ENCODE measurements around the gene GALNT17.

GALNT17 gene

GRCh38 chr7:71470830-71471229 is 338.9 kb downstream of the GALNT17 start:
- Histone ChIP-seq H3K27me3 (ENCODE audit: insufficient read depth, low read length, poor library complexity) (peaks cover 3% of the 10 kb centered on the region), H4K20me1 (ENCODE audit: insufficient read depth, low read length) (no peaks in the 10 kb centered on the region), H2AFZ (ENCODE audit: low read depth, low read length) (no peak overlapping the region), H3K36me3 (ENCODE audit: insufficient read depth, low read length) (no peaks in the 10 kb centered on the region), H3K79me2 (ENCODE audit: insufficient read depth, low read length) (no peaks in the 10 kb centered on the region), H3K9ac (ENCODE audit: low read depth, low read length) (no peak overlapping the region), H3K9me3 (ENCODE audit: insufficient read depth, low read length, severe bottlenecking) (peaks cover 6% of the 10 kb centered on the region), H3K4me3 (ENCODE audit: low read depth in 1 of 2, low read length in 2 of 2) (no peak overlapping the region), H3K4me2 (ENCODE audit: insufficient read depth, low read length) (no peak overlapping the region), H3K4me1 (ENCODE audit: insufficient read depth, low read length) (no peaks in the 10 kb centered on the region), H3K27ac (ENCODE audit: low read length) (no peak overlapping the region)
- ATAC-seq (ENCODE audit: insufficient read depth, low read depth) (no peak), DNase-seq (no peak)
- no peak for TF ChIP-seq CTCF (IDR thresholded peaks at IDR 0.05; ENCODE audit: borderline replicate concordance, extremely low read depth, low read length, poor library complexity, severe bottlenecking)
- no peak for TF ChIP-seq EZH2 (IDR thresholded peaks at IDR 0.05; ENCODE audit: borderline replicate concordance, low read depth, low read length, severe bottlenecking)

- Histone ChIP-seq H3K79me2 (ENCODE audit: insufficient read depth, low read length) (no peaks in the 10 kb centered on the region), H3K36me3 (ENCODE audit: insufficient read depth, low read length) (no peaks in the 10 kb centered on the region), H3K9ac (ENCODE audit: low read depth, low read length) (no peak overlapping the region), H3K4me2 (ENCODE audit: insufficient read depth, low read length) (no peak overlapping the region), H3K27me3 (ENCODE audit: insufficient read depth, low read length, poor library complexity) (peaks cover 3% of the 10 kb centered on the region), H3K27ac (ENCODE audit: low read length) (no peak overlapping the region), H2AFZ (ENCODE audit: low read depth, low read length) (no peak overlapping the region), H3K4me1 (ENCODE audit: insufficient read depth, low read length) (no peaks in the 10 kb centered on the region), H4K20me1 (ENCODE audit: insufficient read depth, low read length) (no peaks in the 10 kb centered on the region), H3K4me3 (ENCODE audit: low read depth in 1 of 2, low read length in 2 of 2) (no peak overlapping the region), H3K9me3 (ENCODE audit: insufficient read depth, low read length, severe bottlenecking) (peaks cover 6% of the 10 kb centered on the region)
- TF ChIP-seq EZH2 (IDR thresholded peaks at IDR 0.05; ENCODE audit: borderline replicate concordance, low read depth, low read length, severe bottlenecking) = no peak
- TF ChIP-seq CTCF (IDR thresholded peaks at IDR 0.05; ENCODE audit: borderline replicate concordance, extremely low read depth, low read length, poor library complexity, severe bottlenecking) = no peak
- DNase-seq (no peak), ATAC-seq (ENCODE audit: insufficient read depth, low read depth) (no peak)
Observed at GRCh38 chr7:71472962-71473361, 341.0 kb downstream of the GALNT17 start.

GRCh38 chr7:71473366-71473967 is 341.5 kb downstream of the GALNT17 start:
- H3K27ac ChIP-seq (ENCODE audit: low read length) = no peak overlapping the region
- H3K9ac ChIP-seq (ENCODE audit: low read depth, low read length) = no peak overlapping the region
- TF ChIP-seq EZH2 (IDR thresholded peaks at IDR 0.05; ENCODE audit: borderline replicate concordance, low read depth, low read length, severe bottlenecking) = no peak
- no peak for TF ChIP-seq CTCF (IDR thresholded peaks at IDR 0.05; ENCODE audit: borderline replicate concordance, extremely low read depth, low read length, poor library complexity, severe bottlenecking)
- H3K4me1 ChIP-seq (ENCODE audit: insufficient read depth, low read length) = no peaks in the 10 kb centered on the region
- no peaks in the 10 kb centered on the region for H3K36me3 ChIP-seq (ENCODE audit: insufficient read depth, low read length)
- H2AFZ ChIP-seq (ENCODE audit: low read depth, low read length) = no peak overlapping the region
- no peaks in the 10 kb centered on the region for H4K20me1 ChIP-seq (ENCODE audit: insufficient read depth, low read length)
- peaks cover 3% of the 10 kb centered on the region for H3K27me3 ChIP-seq (ENCODE audit: insufficient read depth, low read length, poor library complexity)
- H3K79me2 ChIP-seq (ENCODE audit: insufficient read depth, low read length) = no peaks in the 10 kb centered on the region
- H3K4me2 ChIP-seq (ENCODE audit: insufficient read depth, low read length) = no peak overlapping the region
- no peak for ATAC-seq (ENCODE audit: insufficient read depth, low read depth)
- H3K9me3 ChIP-seq (ENCODE audit: insufficient read depth, low read length, severe bottlenecking) = peaks cover 6% of the 10 kb centered on the region
- H3K4me3 ChIP-seq (ENCODE audit: low read depth in 1 of 2, low read length in 2 of 2) = no peak overlapping the region
- DNase-seq = no peak

Measured in DND-41 (cell line).